HG03280 (cell line): ENCODE measurements around the gene RRAS.
A peak's percentile ranks its signal among the peaks of the same experiment; 100 is the strongest.

Experiments
- ATAC-seq: cut with Tn5 transposase; IDR thresholded peaks from one replicate; pipeline ENCODE4 v1.9.1; 2021; ENCODE audit warnings: mild to moderate bottlenecking, moderate library complexity; ENCODE audit not compliant: unreplicated experiment

RRAS gene

GRCh38 chr19:49677231-49677900 is 37.4 kb upstream of the RRAS start, which contains the start of gene PRMT1:
Gene PRMT1 (plus strand): TSS chr19:49677271. CDS start chr19:49677281, 10 bp downstream.
- ATAC-seq = no peak

GRCh38 chr19:49676784-49677230 is 36.9 kb upstream of the RRAS start:
- ATAC-seq = peak; percentile 68

- peak; percentile 26 for ATAC-seq
Observed at GRCh38 chr19:49676136-49676783, 36.3 kb upstream of the RRAS start.

- no peak for ATAC-seq
Observed at GRCh38 chr19:49672131-49672919, 32.4 kb upstream of the RRAS start.

- no peak for ATAC-seq
Observed at GRCh38 chr19:49669516-49669915, 29.6 kb upstream of the RRAS start.

- no peak for ATAC-seq
Observed at GRCh38 chr19:49667473-49667872, 27.5 kb upstream of the RRAS start.

- no peak for ATAC-seq
Observed at GRCh38 chr19:49666120-49666444, 26.1 kb upstream of the RRAS start.

- ATAC-seq = peak; percentile 90
Observed at GRCh38 chr19:49665351-49666119, 25.6 kb upstream of the RRAS start, which contains the start of the genes BCL2L12 and IRF3. Gene BCL2L12 (plus strand): TSS chr19:49665933. CDS start chr19:49666693, 760 bp downstream. Gene IRF3 (minus strand): TSS chr19:49665857. CDS start chr19:49664838, 1,019 bp downstream.

- no peak for ATAC-seq
Observed at GRCh38 chr19:49665036-49665350, 25.1 kb upstream of the RRAS start.

- peak; percentile 45 for ATAC-seq
Observed at GRCh38 chr19:49664171-49665035, 24.5 kb upstream of the RRAS start.

- ATAC-seq = no peak
Observed at GRCh38 chr19:49663224-49663623, 23.3 kb upstream of the RRAS start.

- no peak for ATAC-seq
Observed at GRCh38 chr19:49662011-49662410, 22.1 kb upstream of the RRAS start.

GRCh38 chr19:49660338-49660961 is 20.5 kb upstream of the RRAS start:
- no peak for ATAC-seq

- no peak for ATAC-seq
Observed at GRCh38 chr19:49658566-49659442, 18.9 kb upstream of the RRAS start.

GRCh38 chr19:49658139-49658517 is 18.2 kb upstream of the RRAS start:
- no peak for ATAC-seq

- ATAC-seq = no peak
Observed at GRCh38 chr19:49657493-49658138, 17.7 kb upstream of the RRAS start.

- no peak for ATAC-seq
Observed at GRCh38 chr19:49656456-49657109, 16.6 kb upstream of the RRAS start.
